H1 (cell line): Measurements from ENCODE around the gene NR2F2. TPM values are rescaled to one million over a fixed set of nuclear protein-coding genes. Genes with fewer than 3 reads are reported as not detected.

Source experiments
- CTCF ChIA-PET: fragments of 300-600 bp; sonication (Branson Sonifier 250); formaldehyde crosslinking; loops from one replicate; lab custom pipeline; 2021; ENCODE audit not compliant: partially characterized antibody; lab: Charles Lee
- POLR2A ChIA-PET: fragments of 300-600 bp; sonication (Branson Sonifier 250); formaldehyde crosslinking; loops from one replicate; lab custom pipeline; 2021; ENCODE audit warnings: inconsistent platforms; ENCODE audit not compliant: partially characterized antibody; lab: Charles Lee
- DNase-seq, 2 experiments: peaks; one replicate each; pipeline versions ENCODE4 v3.0.0 to v3.0.0-alpha.2; 2010 to 2022; ENCODE audit warnings: low spot score in 2 of 2, low read depth in 1 of 2, mixed read lengths in 1 of 2
- FAIRE-seq: peaks from 2 replicates; lab custom pipeline; 2011; peaks lifted over from hg19 to GRCh38; lab: Jason Lieb, UNC
- H2AFZ ChIP-seq: 2 replicates; pipeline ENCODE4 v1.8.1; 2012; ENCODE audit warnings: low read length, inconsistent platforms
- H2AK5ac ChIP-seq: 2 replicates; pipeline ENCODE4 v1.6.1; 2013; ENCODE audit warnings: low read depth, low read length
- H2BK120ac ChIP-seq: replicated peaks from 2 replicates; pipeline ENCODE3; 2013; ENCODE audit warnings: low read depth, low read length, inconsistent platforms
- H2BK12ac ChIP-seq: 2 replicates; pipeline ENCODE4 v1.6.1; 2013; ENCODE audit warnings: low read depth, low read length
- H2BK15ac ChIP-seq: 2 replicates; pipeline ENCODE4 v1.6.1; 2013; ENCODE audit warnings: low read length
- H2BK20ac ChIP-seq: 2 replicates; pipeline ENCODE4 v1.6.1; 2013; ENCODE audit warnings: low read length
- H2BK5ac ChIP-seq: 2 replicates; pipeline ENCODE4 v1.6.1; 2013; ENCODE audit warnings: low read depth, low read length
- H3K14ac ChIP-seq: 2 replicates; pipeline ENCODE4 v1.6.1; 2013; ENCODE audit warnings: inconsistent platforms; ENCODE audit not compliant: insufficient read length
- H3K18ac ChIP-seq: 2 replicates; pipeline ENCODE4 v1.6.1; 2013; ENCODE audit warnings: low read length; ENCODE audit errors: extremely low read depth
- H3K23ac ChIP-seq: 2 replicates; pipeline ENCODE4 v1.6.1; 2013; ENCODE audit warnings: inconsistent platforms; ENCODE audit not compliant: insufficient read length
- H3K23me2 ChIP-seq: 2 replicates; pipeline ENCODE4 v1.6.1; 2013; ENCODE audit warnings: low read depth, low read length
- H3K27ac ChIP-seq: 2 replicates; pipeline ENCODE4 v1.6.1; 2011; ENCODE audit warnings: low read depth, low read length, inconsistent platforms
- H3K27me3 ChIP-seq, 4 experiments: replicated peaks in 1 of 4; 1 replicate in 1 of 4; 2 replicates in 3 of 4; pipeline versions ENCODE4 v1.6.1 to v1.8.1; 2011 to 2013; ENCODE audit warnings: low read length in 3 of 4, mild to moderate bottlenecking in 3 of 4, inconsistent platforms in 2 of 4, mixed read lengths in 2 of 4, moderate library complexity in 1 of 4; ENCODE audit not compliant: control insufficient read depth in 3 of 4, insufficient read depth in 3 of 4; ENCODE audit errors: extremely low read depth in 1 of 4
- H3K36me3 ChIP-seq, 4 experiments: 2 replicates each; pipeline versions ENCODE4 v1.6.1 to v1.8.1; 2011 to 2013; ENCODE audit warnings: mild to moderate bottlenecking in 4 of 4, low read length in 3 of 4, moderate library complexity in 2 of 4, control low read depth in 1 of 4, inconsistent platforms in 1 of 4; ENCODE audit not compliant: insufficient read depth in 4 of 4, control insufficient read depth in 2 of 4
- H3K4ac ChIP-seq: replicated peaks from 2 replicates; pipeline ENCODE3; 2013; ENCODE audit warnings: low read length, low read depth, mixed read lengths, inconsistent platforms; ENCODE audit not compliant: insufficient read length
- H3K4me1 ChIP-seq, 4 experiments: replicated peaks in 1 of 4; 1 replicate in 1 of 4; 2 replicates in 3 of 4; pipeline versions ENCODE4 v1.6.1 to v1.8.1; 2011 to 2013; ENCODE audit warnings: low read length in 3 of 4, inconsistent platforms in 2 of 4, mixed read lengths in 1 of 4; ENCODE audit not compliant: insufficient read depth in 4 of 4, control insufficient read depth in 3 of 4
- H3K4me2 ChIP-seq, 2 experiments: 2 replicates each; pipeline versions ENCODE4 v1.6.1 to v1.8.1; 2011 to 2013; ENCODE audit warnings: low read depth in 2 of 2, low read length in 2 of 2, control low read depth in 1 of 2, inconsistent platforms in 1 of 2, mild to moderate bottlenecking in 1 of 2; ENCODE audit not compliant: insufficient read depth in 1 of 2
- H3K4me3 ChIP-seq, 4 experiments: fragments of 200-600, 300-600 bp in 1 of 4; sonication (generic), shearing (Covaris generic), sonication (Bioruptor Twin) in 1 of 4; 2 replicates each; pipeline versions ENCODE4 v1.5.1 to v1.8.1; 2011 to 2016; ENCODE audit warnings: low read length in 4 of 4, low read depth in 3 of 4, control low read depth in 2 of 4, inconsistent platforms in 2 of 4, mild to moderate bottlenecking in 2 of 4, mixed read lengths in 1 of 4, moderate library complexity in 1 of 4; ENCODE audit not compliant: insufficient read depth in 2 of 4; ENCODE audit errors: extremely low read depth in 1 of 4
- H3K56ac ChIP-seq: replicated peaks from 2 replicates; pipeline ENCODE3; 2013; ENCODE audit warnings: low read depth, mild to moderate bottlenecking, mixed read lengths, low read length, inconsistent platforms; ENCODE audit not compliant: insufficient read length
- H3K79me1 ChIP-seq: 2 replicates; pipeline ENCODE4 v1.6.1; 2013; ENCODE audit warnings: low read depth, low read length, control low read depth
- H3K79me2 ChIP-seq, 2 experiments: 2 replicates each; pipeline versions ENCODE4 v1.6.1 to v1.8.1; 2012 to 2013; ENCODE audit warnings: low read length in 2 of 2, mild to moderate bottlenecking in 2 of 2, inconsistent platforms in 1 of 2; ENCODE audit not compliant: insufficient read depth in 2 of 2, control insufficient read depth in 1 of 2
- H3K9ac ChIP-seq, 4 experiments: replicated peaks in 1 of 4; 1 replicate in 1 of 4; 2 replicates in 3 of 4; pipeline versions ENCODE4 v1.6.1 to v1.8.1; 2011 to 2013; ENCODE audit warnings: low read depth in 3 of 4, low read length in 3 of 4, control low read depth in 2 of 4, mild to moderate bottlenecking in 2 of 4, moderate library complexity in 2 of 4, inconsistent platforms in 1 of 4; ENCODE audit errors: extremely low read depth in 1 of 4
- H3K9me3 ChIP-seq, 2 experiments: 2 replicates each; pipeline versions ENCODE4 v1.6.1 to v1.8.1; 2012 to 2013; ENCODE audit warnings: mild to moderate bottlenecking in 2 of 2, moderate library complexity in 2 of 2, control low read depth in 1 of 2, inconsistent platforms in 1 of 2, low read depth in 1 of 2, low read length in 1 of 2, mixed read lengths in 1 of 2; ENCODE audit not compliant: insufficient read depth in 2 of 2
- H4K20me1 ChIP-seq, 2 experiments: replicated peaks in 1 of 2; 2 replicates each; pipeline versions ENCODE3 to v1.8.1; 2011 to 2013; ENCODE audit warnings: inconsistent platforms in 2 of 2, low read length in 2 of 2, mild to moderate bottlenecking in 1 of 2; ENCODE audit not compliant: insufficient read depth in 2 of 2, control insufficient read depth in 1 of 2
- H4K5ac ChIP-seq: 2 replicates; pipeline ENCODE4 v1.6.1; 2013; ENCODE audit warnings: low read length, low read depth, mixed read lengths, inconsistent platforms; ENCODE audit not compliant: insufficient read length
- H4K8ac ChIP-seq: 2 replicates; pipeline ENCODE4 v1.8.0; 2013; ENCODE audit warnings: mild to moderate bottlenecking, moderate library complexity, low read length, inconsistent platforms; ENCODE audit not compliant: insufficient read depth; ENCODE audit errors: extremely low read depth
- H4K91ac ChIP-seq: replicated peaks from 2 replicates; pipeline ENCODE3; 2013; ENCODE audit warnings: low read length, mixed read lengths, inconsistent platforms; ENCODE audit not compliant: insufficient read length
- GTF2F1 ChIP-seq: IDR thresholded peaks from 2 replicates; pipeline ENCODE4 v1.6.1; 2012; ENCODE audit warnings: low read depth, low read length, improper control_type of control experiment, borderline replicate concordance
- KDM4A ChIP-seq: IDR thresholded peaks from one replicate; pipeline ENCODE4 v1.7.1; 2012; ENCODE audit warnings: low read depth, mild to moderate bottlenecking, moderate library complexity, low read length, inconsistent platforms; ENCODE audit not compliant: severe bottlenecking
- NRF1 ChIP-seq: IDR thresholded peaks from 2 replicates; pipeline ENCODE4 v1.6.1; 2011; ENCODE audit warnings: mild to moderate bottlenecking, low read depth, low read length, improper control_type of control experiment
- POLR2AphosphoS5 ChIP-seq: IDR thresholded peaks from 2 replicates; pipeline ENCODE4 v1.6.1; 2011; ENCODE audit warnings: low read depth, low read length
- SIN3A ChIP-seq, 2 experiments: IDR thresholded peaks in 1 of 2; conservative IDR thresholded peaks in 1 of 2; 2 replicates each; pipeline ENCODE4 v1.6.1; 2011 to 2012; ENCODE audit warnings: low read length in 2 of 2, improper control_type of control experiment in 1 of 2, low read depth in 1 of 2, mild to moderate bottlenecking in 1 of 2
- WGBS, 2 experiments: shearing (Covaris generic) in 1 of 2; methylation state at CpG; one replicate each; pipeline versions ENCODE4 v1.1.6 to v1.1.7; 2013 to 2015; ENCODE audit warnings: low lambda C conversion rate in 2 of 2, mixed read lengths in 2 of 2, inconsistent platforms in 1 of 2, low coverage in 1 of 2, missing lambda C conversion rate in 1 of 2; ENCODE audit not compliant: insufficient replicate concordance in 2 of 2, insufficient coverage in 1 of 2, insufficient read length in 1 of 2; ENCODE audit errors: extremely low coverage in 1 of 2, missing lambda C conversion rate in 1 of 2; 5-methylcytosine and 5-hydroxymethylcytosine counted together
- polyA plus RNA-seq, 7 experiments: library from polyadenylated mRNA; depleted of rRNA in 3 of 7; stranded (reverse) in 5 of 7; unstranded in 2 of 7; fragments of >200 nt in 5 of 7; fragments of 200-250 nt in 2 of 7; gene quantifications; 1 replicate in 5 of 7; 2 replicates in 1 of 7; 4 replicates in 1 of 7; pipeline versions ENCODE4 v1.2.1 to v1.2.3, GENCODE V29; 2011 to 2013; ENCODE audit warnings: missing spikeins in 2 of 7, mixed read lengths in 2 of 7
- total RNA-seq: library from RNA; stranded (reverse); fragmentation: NEBNext Ultra II Directional; extraction: Animal tissue kit (Norgen Biotek cat#: 25700); gene quantifications from 2 replicates; pipeline ENCODE4 v1.2.1, GENCODE V29; 2021
- TF ChIP-seq, protein P1 (sequence below): IDR thresholded peaks from 2 replicates; pipeline ENCODE4 v1.6.1; 2012; ENCODE audit warnings: inconsistent platforms

Gene NR2F2
- total and polyA plus RNA-seq, 2 of the 8 experiments (the other 6 are each of a cell fraction or from before 2014, with no cell fraction given) = 0.03 TPM; not detected in 1

DNA sequence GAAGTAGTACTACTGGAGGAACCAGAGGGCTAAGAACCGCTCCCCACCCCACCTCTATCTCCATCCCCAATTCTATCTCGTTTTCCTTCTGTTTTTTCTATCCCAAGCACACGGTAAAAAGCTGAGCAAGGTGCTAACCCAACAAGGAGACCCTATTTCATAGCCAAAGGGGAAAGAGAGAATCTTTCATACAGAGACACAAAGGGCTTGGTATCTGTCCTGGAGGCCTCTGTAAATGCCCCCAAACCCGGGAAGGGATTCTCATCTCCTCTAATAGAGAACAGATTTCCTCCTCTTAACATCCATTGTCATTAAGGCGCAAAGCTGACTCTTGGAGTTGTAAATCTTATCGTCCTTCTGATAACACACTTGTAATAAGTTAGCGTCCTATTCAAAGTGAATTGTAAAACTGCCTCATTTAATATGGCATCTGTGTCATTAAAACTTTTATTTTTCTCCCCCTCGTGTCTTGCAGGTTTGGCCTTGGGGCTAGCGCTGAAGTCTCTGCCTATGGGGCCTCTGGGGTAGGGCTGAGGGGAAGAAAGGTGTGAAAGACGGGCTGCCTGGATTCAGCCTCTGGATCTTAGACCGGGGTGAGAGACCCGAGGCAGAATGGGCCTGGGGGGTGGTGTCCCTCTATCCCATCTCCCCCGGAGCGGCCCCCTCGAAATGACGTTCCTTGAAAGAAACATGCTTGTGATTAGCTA is 12.1 kb downstream of the NR2F2 start:
- peak overlapping the region; percentile 68; the same call in 1 of the 2 replicates for H2BK5ac ChIP-seq
- H3K9me3 ChIP-seq = no peaks in the 10 kb centered on the region
- peaks cover 18 to 32% (median 20%) of the 10 kb centered on the region in 4 experiments for H3K4me1 ChIP-seq
- no peak overlapping the region for H4K91ac ChIP-seq
- no peaks in the 10 kb centered on the region for H3K79me2 ChIP-seq
- CTCF ChIA-PET = interaction anchor here (0.8 to 5.8 kb wide), 12 partner anchors 8 to 167 kb away, joined by 3 to 59 read pairs (median 6); partner anchors contain the start of gene NR2F2
- no peaks in the 10 kb centered on the region for H3K79me1 ChIP-seq
- POLR2A ChIA-PET = interaction anchor here (0.9 to 2.5 kb wide), 2 partner anchors 15 to 19 kb away, joined by 4 to 9 read pairs; no protein-coding TSS in a partner anchor
- H4K5ac ChIP-seq = no peak overlapping the region
- H4K20me1 ChIP-seq = peaks cover 0 to 3% of the 10 kb centered on the region in 2 experiments
- H2AK5ac ChIP-seq = no peak overlapping the region
- WGBS, 2 experiments = 3% methylated on average over 15 of the region's 16 CpGs; no CpG with 5 or more reads in 1 of the 2 experiments
- no peak overlapping the region for H2BK120ac ChIP-seq
- peak in 1 of 2 experiments; percentile 53 for DNase-seq
- no peak overlapping the region for H2AFZ ChIP-seq
- H2BK15ac ChIP-seq = no peak overlapping the region
- no peak overlapping the region for H3K4ac ChIP-seq
- H4K8ac ChIP-seq = no peak overlapping the region
- H3K4me2 ChIP-seq = peak overlapping the region; percentile 57 to 85
- H3K27ac ChIP-seq = no peak overlapping the region
- no peak overlapping the region for H3K56ac ChIP-seq
- no peak overlapping the region for H3K14ac ChIP-seq
- no peak for FAIRE-seq
- no peak overlapping the region for H3K9ac ChIP-seq
- no peaks in the 10 kb centered on the region; a peak in 1 of 8 replicates for H3K36me3 ChIP-seq
- H3K18ac ChIP-seq = no peak overlapping the region; the same call in 1 of the 2 replicates
- H3K23ac ChIP-seq = no peak overlapping the region
- TF ChIP-seq NRF1 (no peak), POLR2AphosphoS5 (no peak), KDM4A (no peak), GTF2F1 (no peak), SIN3A (conservative IDR thresholded peaks at IDR 0.05 in 1 of 2, IDR thresholded peaks at IDR 0.05 in 1 of 2; ENCODE audit: low read depth in 1 of 2, low read length in 2 of 2) (no peak)
- TF ChIP-seq, protein P1, sequence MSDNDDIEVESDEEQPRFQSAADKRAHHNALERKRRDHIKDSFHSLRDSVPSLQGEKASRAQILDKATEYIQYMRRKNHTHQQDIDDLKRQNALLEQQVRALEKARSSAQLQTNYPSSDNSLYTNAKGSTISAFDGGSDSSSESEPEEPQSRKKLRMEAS = 0 out of 2 replicates have a peak, but pooled peaks have one; percentile 30
- H2BK20ac ChIP-seq = 0 out of 2 replicates have a peak overlapping the region, but pooled peaks have one; percentile 32
- H3K23me2 ChIP-seq = peaks cover 16% of the 10 kb centered on the region; the same call in 1 of the 2 replicates
- no peak overlapping the region for H2BK12ac ChIP-seq
- peaks cover 59 to 92% (median 78%) of the 10 kb centered on the region in 4 experiments for H3K27me3 ChIP-seq
- H3K4me3 ChIP-seq = peak overlapping the region in 2 of 4 experiments; percentile 44 to 70; a peak in 1 of 8 replicates
